Measurements from ENCODE around the gene TSFM.

TSFM gene

DNA sequence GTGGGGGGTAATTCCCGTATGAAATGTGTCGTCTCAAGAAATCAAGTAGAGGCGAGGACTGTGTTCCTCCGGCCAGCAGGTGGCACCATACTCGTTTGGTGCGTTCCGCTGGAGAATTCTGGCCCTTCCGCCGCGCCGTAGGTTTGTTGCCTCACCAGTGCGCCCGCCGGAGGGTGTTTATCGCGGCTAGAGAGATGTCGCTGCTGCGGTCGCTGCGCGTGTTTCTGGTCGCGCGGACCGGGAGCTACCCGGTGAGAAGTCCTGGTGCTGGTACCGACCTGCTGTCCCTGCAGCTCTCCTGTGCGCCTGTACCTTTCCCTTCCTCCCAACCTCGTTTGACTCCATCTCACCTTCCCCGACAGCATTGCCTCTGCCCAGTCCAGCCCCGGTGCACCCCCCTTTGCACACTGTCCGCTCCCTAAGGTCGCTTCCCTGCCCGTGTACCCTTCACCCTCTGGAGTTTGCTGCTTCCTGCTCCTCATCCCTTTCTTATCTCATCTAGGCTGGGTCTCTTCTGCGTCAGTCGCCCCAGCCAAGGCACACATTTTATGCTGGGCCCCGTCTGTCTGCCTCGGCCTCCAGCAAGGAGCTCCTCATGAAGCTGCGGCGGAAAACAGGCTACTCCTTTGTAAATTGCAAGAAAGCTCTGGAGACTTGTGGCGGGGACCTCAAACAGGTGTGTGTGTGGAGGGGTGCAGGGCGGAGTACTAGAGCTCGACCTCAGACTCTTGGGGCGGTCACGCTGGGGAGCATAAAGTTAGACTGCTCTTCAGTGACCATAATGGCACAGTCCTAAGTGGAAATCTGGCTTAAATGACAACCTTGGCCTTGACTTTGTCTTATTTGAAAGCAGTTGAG is at the start of gene TSFM:
TSFM (plus strand) TSS at position 180 of the 858 bp plus-strand sequence; CDS start at position 195, 15 bp downstream.
- peak; percentile 93 for DNase-seq

GRCh38 chr12:57733928-57734327 is 48.7 kb upstream of the TSFM start:
- no peak for DNase-seq

GRCh38 chr12:57734591-57734990 is 48.0 kb upstream of the TSFM start:
- DNase-seq, result no peak

DNA sequence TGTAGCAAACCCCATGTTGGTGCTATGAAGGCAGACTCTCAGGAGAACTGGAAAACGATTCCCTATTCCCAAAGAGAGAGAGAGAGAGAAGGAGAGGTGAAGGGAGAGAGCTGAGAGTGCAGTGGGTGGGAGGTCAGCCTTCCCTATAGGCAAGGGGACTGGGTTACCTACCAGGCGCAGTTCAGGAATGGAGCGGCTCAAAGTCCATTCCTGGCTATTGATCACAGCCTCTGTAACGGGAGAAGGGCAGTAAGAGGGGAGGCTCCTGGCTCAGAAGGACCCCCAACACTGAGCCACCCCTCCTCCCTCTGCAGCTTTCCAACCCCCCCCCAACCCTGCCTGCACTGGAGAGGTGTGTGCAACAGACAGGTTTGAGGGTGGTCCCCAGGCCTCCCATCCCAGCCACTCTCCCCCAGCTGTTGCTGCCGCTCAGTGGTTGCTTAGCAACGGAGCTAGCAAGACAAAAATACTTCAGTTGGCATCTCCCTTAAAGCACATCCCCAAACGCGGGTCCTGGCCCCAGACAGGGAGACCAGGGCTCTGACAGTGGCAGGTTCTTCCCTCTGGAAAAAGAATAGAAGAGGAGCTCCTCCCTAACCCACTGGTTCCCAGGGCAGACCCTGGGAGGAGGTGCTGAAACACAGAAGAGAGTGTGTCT is 47.3 kb upstream of the TSFM start:
- DNase-seq, result no peak

- no peak for DNase-seq
These were observed 46.4 kb upstream of the TSFM start for GRCh38 chr12:57735952-57736740.

- no peak for DNase-seq
These were observed 45.7 kb upstream of the TSFM start for GRCh38 chr12:57736741-57737466.

- no peak for DNase-seq
These were observed 44.8 kb upstream of the TSFM start for GRCh38 chr12:57737467-57738460.

- DNase-seq, result no peak
These were observed 43.8 kb upstream of the TSFM start, which contains the start of gene AGAP2 for GRCh38 chr12:57738661-57739237. TSS of gene AGAP2 (minus strand) at chr12:57738742. CDS start at chr12:57738246, 496 bp downstream.

DNA sequence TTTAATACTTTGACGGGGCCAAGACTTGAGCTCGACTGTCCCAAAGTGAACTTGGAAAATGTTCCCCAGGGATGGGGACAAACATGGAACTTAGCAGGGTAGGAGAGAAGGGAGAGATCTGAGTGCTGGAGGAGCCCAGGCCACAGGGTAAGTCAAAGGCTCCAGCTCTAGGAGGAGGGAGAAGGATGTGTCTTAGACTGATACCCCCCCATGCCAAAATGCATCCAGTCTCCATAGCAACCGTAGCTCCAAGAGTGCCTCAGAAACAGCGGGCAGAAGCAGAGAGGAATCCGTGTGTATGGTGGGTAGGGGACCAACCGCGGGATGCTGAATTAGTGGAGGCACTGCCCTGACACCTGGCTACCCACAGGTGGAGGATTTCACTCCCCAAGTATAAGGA is 43.2 kb upstream of the TSFM start:
- no peak for DNase-seq

GRCh38 chr12:57739914-57740538 is 42.6 kb upstream of the TSFM start:
- no peak for DNase-seq

- DNase-seq, result peak; percentile 74
These were observed 41.8 kb upstream of the TSFM start for GRCh38 chr12:57740656-57741412.

DNA sequence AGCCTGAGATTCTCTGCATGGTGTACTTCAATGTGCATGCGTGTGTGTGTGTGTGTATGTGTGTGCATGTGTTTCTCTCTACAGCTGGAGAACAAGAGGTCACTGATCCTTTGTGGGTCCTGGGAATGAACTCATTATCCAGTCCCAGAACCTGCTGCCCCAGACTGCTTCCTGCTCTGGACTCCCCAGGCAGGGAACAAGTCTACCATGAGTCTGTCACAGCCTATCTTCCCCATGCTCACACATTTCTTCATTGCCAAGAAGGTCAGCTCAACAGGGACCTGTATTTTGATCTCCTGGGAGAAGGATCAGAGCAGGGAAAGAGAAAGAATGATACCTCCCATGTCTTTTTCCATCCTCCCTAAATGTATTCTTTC is 41.2 kb upstream of the TSFM start:
- no peak for DNase-seq

DNA sequence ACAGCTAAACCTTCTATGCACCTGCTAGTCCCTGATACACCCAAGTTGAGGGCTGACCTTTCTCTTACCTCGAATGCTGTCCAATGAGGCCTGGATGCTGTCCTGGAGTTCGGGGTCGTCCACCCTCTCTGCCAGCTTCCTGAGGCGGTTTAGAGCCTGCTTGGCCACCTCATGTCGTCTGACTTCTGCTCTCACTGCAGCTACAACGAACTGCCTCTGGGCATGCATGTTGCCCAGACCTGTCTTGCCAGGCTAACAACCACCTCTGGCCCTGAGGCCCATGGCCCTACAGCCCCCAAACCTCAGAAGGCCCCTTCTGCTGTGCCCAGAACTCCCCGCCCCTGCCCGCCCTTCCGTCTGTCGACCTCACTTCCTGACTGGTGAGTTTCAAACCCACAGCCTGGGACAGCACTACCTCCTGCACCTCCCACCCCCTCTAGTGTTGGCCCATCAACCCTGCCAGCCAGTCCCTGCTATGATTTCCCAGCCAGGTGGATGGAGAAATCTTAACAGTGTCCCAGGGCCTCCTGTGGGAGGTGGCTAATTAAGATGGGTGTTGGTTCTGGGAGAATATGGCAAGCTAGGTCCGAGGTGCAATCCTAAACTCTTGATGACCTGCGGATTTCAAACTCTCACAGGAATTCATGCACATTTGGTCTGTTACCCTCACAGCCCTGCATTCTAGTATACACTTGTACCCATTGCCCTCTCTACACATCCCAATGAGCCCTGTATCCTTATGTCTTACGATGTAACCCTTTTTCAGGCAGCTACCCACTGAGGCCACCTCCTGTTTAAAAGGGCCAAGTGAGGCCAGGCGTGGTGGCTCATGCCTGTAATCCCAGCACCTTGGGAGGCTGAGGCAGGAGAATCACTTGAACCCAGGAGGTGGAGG is 40.5 kb upstream of the TSFM start:
- DNase-seq, result peak; percentile 74

- no peak for DNase-seq
These were observed 38.8 kb upstream of the TSFM start for GRCh38 chr12:57743769-57744168.

DNA sequence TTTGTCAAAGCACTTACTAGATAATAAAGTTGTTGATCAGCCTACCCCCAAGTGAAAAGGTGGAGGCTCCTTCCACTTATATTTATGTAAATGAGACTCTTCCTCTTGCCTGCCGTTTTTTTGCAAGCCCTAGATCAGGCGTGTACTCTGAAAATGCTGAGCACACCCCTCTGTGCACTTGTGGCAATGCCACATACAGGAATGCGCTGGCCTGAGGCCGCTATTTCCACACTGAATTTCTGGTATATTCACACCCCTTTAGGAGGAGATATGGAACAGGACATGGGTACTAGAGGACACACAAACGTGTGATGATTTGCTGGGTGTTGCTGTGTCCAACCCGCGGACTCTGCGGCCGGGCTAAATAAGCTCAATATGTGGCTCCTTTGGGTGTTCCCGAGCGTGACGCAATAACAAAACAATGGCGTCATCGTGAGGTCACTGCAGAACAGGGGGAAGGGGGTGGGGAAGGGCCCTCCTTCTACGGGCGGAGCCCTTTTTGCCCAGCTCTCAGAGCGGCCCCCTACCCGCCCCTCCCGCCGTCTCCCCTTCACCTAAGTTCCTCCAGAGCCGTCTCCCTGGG is 38.3 kb upstream of the TSFM start:
- no peak for DNase-seq

- DNase-seq, result peak; percentile 88
These were observed 37.7 kb upstream of the TSFM start, which contains the start of gene TSPAN31 for GRCh38 chr12:57744777-57745484. TSS of gene TSPAN31 (plus strand) at chr12:57745039. CDS start at chr12:57745155, 116 bp downstream.

GRCh38 chr12:57745485-57745881 is 37.1 kb upstream of the TSFM start:
- no peak for DNase-seq
